ENCODE results near the gene CAMTA2. TPM values are rescaled to one million over a fixed set of nuclear protein-coding genes. Genes with fewer than 3 reads are reported as not detected.

CAMTA2 gene
- total RNA-seq, 1 donor from 2014 or later: 8.0 TPM

GRCh38 chr17:4967539-4968485 is 19.7 kb downstream of the CAMTA2 start, which contains the start of gene SPAG7:
TSS of gene SPAG7 (minus strand) at chr17:4967817. CDS start at chr17:4967804, 13 bp downstream.
- peak; percentile 98 for DNase-seq

GRCh38 chr17:4966844-4967538 is 20.5 kb downstream of the CAMTA2 start:
- peak; percentile 100 for DNase-seq

GRCh38 chr17:4965311-4965986 is 22.0 kb downstream of the CAMTA2 start:
- DNase-seq: no peak

- DNase-seq: no peak
These were observed 27.1 kb downstream of the CAMTA2 start for GRCh38 chr17:4960279-4960922.

- no peak for DNase-seq
These were observed 28.1 kb downstream of the CAMTA2 start for GRCh38 chr17:4959261-4959965.

- DNase-seq: no peak
These were observed 29.4 kb downstream of the CAMTA2 start for GRCh38 chr17:4958102-4958501.

GRCh38 chr17:4956493-4957061 is 30.9 kb downstream of the CAMTA2 start:
- DNase-seq: no peak

- no peak for DNase-seq
These were observed 32.4 kb downstream of the CAMTA2 start for GRCh38 chr17:4955091-4955490.

GRCh38 chr17:4953451-4953961 is 34.0 kb downstream of the CAMTA2 start:
- peak; percentile 85 for DNase-seq

GRCh38 chr17:4951486-4951885 is 36.0 kb downstream of the CAMTA2 start:
- DNase-seq: peak; percentile 78

GRCh38 chr17:4950746-4951204 is 36.7 kb downstream of the CAMTA2 start, which contains the start of gene ENO3:
TSS of gene ENO3 (plus strand) at chr17:4951119. CDS start at chr17:4951830, 711 bp downstream.
- DNase-seq: peak; percentile 82

- DNase-seq: peak; percentile 75
These were observed 37.3 kb downstream of the CAMTA2 start for GRCh38 chr17:4950075-4950745.

- DNase-seq: peak; percentile 81
These were observed 38.0 kb downstream of the CAMTA2 start for GRCh38 chr17:4949321-4950074.

- DNase-seq: peak; percentile 95
These were observed 38.5 kb downstream of the CAMTA2 start for GRCh38 chr17:4948931-4949320.

- DNase-seq: peak; percentile 96
These were observed 39.1 kb downstream of the CAMTA2 start, which contains the start of gene PFN1 for GRCh38 chr17:4948166-4948930. TSS of gene PFN1 (minus strand) at chr17:4948530. CDS start at chr17:4948394, 136 bp downstream.

- DNase-seq: peak; percentile 79
These were observed 39.9 kb downstream of the CAMTA2 start for GRCh38 chr17:4947411-4948165.

GRCh38 chr17:4947010-4947410 is 40.5 kb downstream of the CAMTA2 start:
- DNase-seq: no peak
